ENCODE data around the gene PANK1. TPM values are rescaled to one million over a fixed set of nuclear protein-coding genes. Genes with fewer than 3 reads are reported as not detected.

Gene PANK1
- total RNA-seq, 1 donor from 2014 or later, result 1.8 TPM

GRCh38 chr10:89553064-89553734, 91.8 kb downstream of the PANK1 start:
- H3K9me3 Mint-ChIP-seq, result no peaks in the 10 kb centered on the region

DNA sequence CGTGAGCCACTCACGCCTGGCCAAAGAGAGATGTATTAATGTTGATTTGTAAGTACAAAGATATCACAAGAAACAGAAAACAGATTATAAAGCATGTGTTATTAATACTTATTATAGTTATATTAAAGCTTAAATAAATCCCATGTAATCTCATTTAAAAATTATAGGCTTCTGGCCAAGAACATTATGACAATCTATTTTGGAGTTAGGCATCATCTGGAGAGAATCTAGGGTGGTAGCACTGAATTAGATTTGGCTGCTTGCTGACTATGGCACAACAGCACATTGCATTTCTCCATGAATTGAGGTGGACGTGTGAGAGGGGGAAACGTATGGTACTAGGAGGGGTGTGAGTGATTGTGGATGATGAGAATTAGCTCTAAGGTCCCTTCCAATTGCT, 92.8 kb downstream of the PANK1 start:
- Mint-ChIP-seq H3K36me3 (ENCODE audit: low read depth) (no peaks in the 10 kb centered on the region), H3K4me3 (no peak overlapping the region), H3K27ac (no peak overlapping the region), H3K27me3 (peaks cover 4% of the 10 kb centered on the region), H3K4me1 (no peaks in the 10 kb centered on the region), H3K9me3 (no peaks in the 10 kb centered on the region)
- no peak for ATAC-seq (ENCODE audit: low read depth)
- no peak for TF ChIP-seq CTCF (IDR thresholded peaks at IDR 0.05)
- CTCF ChIA-PET, result no interaction called here
- no peak for DNase-seq
- POLR2A ChIA-PET, result no interaction called here
- intact Hi-C loops (cut with micrococcal nuclease), result no loop called here

More at GRCh38 chr10:89553064-89553734, 91.8 kb downstream of the PANK1 start:
- no peak overlapping the region for H3K27ac Mint-ChIP-seq
- no peak for TF ChIP-seq CTCF (IDR thresholded peaks at IDR 0.05)
- ATAC-seq (ENCODE audit: low read depth) (no peak), DNase-seq (no peak)
- H3K4me1 Mint-ChIP-seq, result no peaks in the 10 kb centered on the region
- ChIA-PET CTCF (interaction anchor here (0.9 kb wide), 1 partner anchor 184 kb away, joined by 3 read pairs; no protein-coding TSS in a partner anchor), POLR2A (no interaction called here)
- peaks cover 7% of the 10 kb centered on the region for H3K27me3 Mint-ChIP-seq
- H3K4me3 Mint-ChIP-seq, result no peak overlapping the region
- no peaks in the 10 kb centered on the region for H3K36me3 Mint-ChIP-seq (ENCODE audit: low read depth)
- intact Hi-C loops (cut with micrococcal nuclease), result no loop called here

DNA sequence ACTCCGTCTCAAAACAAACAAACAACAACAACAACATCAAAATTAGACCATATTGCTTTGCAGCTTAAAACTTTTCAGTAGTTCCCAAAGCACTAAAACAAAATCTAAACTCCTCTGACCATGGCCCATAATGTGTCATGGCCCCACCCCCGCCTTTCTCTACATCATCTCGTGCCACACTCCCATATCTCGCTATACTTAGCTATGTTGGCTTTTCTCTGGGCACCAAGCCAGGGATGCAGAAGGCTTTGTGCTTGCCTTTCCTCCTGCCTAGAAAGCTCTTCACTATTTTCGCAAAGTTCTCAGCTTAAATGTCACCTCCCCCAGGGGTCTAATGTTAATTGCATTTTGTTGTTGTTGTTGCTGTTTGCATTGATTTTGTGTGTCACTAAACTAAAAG, 94.5 kb downstream of the PANK1 start:
- intact Hi-C loops (cut with micrococcal nuclease), result no loop called here
- Mint-ChIP-seq H3K9me3 (no peaks in the 10 kb centered on the region), H3K27ac (no peak overlapping the region), H3K27me3 (peaks cover 4% of the 10 kb centered on the region), H3K4me1 (no peaks in the 10 kb centered on the region), H3K4me3 (no peak overlapping the region), H3K36me3 (ENCODE audit: low read depth) (no peaks in the 10 kb centered on the region)
- no peak for DNase-seq
- ChIA-PET CTCF (no interaction called here), POLR2A (no interaction called here)
- no peak for ATAC-seq (ENCODE audit: low read depth)
- TF ChIP-seq CTCF (IDR thresholded peaks at IDR 0.05), result no peak

GRCh38 chr10:89549510-89549909, 95.5 kb downstream of the PANK1 start:
- Mint-ChIP-seq H3K9me3 (no peaks in the 10 kb centered on the region), H3K4me1 (no peaks in the 10 kb centered on the region), H3K27me3 (peaks cover 4% of the 10 kb centered on the region), H3K4me3 (no peak overlapping the region), H3K27ac (no peak overlapping the region), H3K36me3 (ENCODE audit: low read depth) (no peaks in the 10 kb centered on the region)
- CTCF ChIA-PET, result no interaction called here
- no peak for TF ChIP-seq CTCF (IDR thresholded peaks at IDR 0.05)
- POLR2A ChIA-PET, result no interaction called here
- ATAC-seq (ENCODE audit: low read depth) (no peak), DNase-seq (no peak)
- intact Hi-C loops (cut with micrococcal nuclease), result no loop called here

GRCh38 chr10:89548673-89549072, 96.4 kb downstream of the PANK1 start:
- Mint-ChIP-seq H3K36me3 (ENCODE audit: low read depth) (no peaks in the 10 kb centered on the region), H3K4me3 (no peak overlapping the region)
- POLR2A ChIA-PET, result no interaction called here

More at GRCh38 chr10:89548673-89549072, 96.4 kb downstream of the PANK1 start:
- peaks cover 8% of the 10 kb centered on the region for H3K27me3 Mint-ChIP-seq
- DNase-seq (no peak), ATAC-seq (ENCODE audit: low read depth) (no peak)
- CTCF ChIA-PET, result no interaction called here
- H3K4me1 Mint-ChIP-seq, result no peaks in the 10 kb centered on the region
- no peak for TF ChIP-seq CTCF (IDR thresholded peaks at IDR 0.05)
- H3K27ac Mint-ChIP-seq, result no peak overlapping the region
- intact Hi-C loops (cut with micrococcal nuclease), result no loop called here
- H3K9me3 Mint-ChIP-seq, result no peaks in the 10 kb centered on the region
